HEK293 (cell line): ENCODE results near the gene APCDD1L.
A peak's percentile ranks its signal among the peaks of the same experiment; 100 is the strongest.

Source experiments
- CTCF ChIA-PET: fragments of 350-600 bp; formaldehyde crosslinking; extraction: SDS; loops from one replicate; lab custom pipeline; 2021; ENCODE audit warnings: antibody characterized with exemption; lab: Yijun Ruan, JAX
- POLR2A ChIA-PET: fragments of 300-600 bp; formaldehyde crosslinking; extraction: SDS; loops from one replicate; lab custom pipeline; 2020; ENCODE audit warnings: antibody characterized with exemption, inconsistent platforms; lab: Yijun Ruan, JAX
- H3K27ac ChIP-seq: fragments of 200-500 bp; sonication (Bioruptor generic); 2 replicates; pipeline ENCODE4 v1.5.1; 2014; ENCODE audit warnings: low read depth, low read length, control low read depth, inconsistent platforms; ENCODE audit errors: extremely low read depth
- H3K36me3 ChIP-seq, 2 experiments: fragments of 200-500 bp in 1 of 2; sonication (Bioruptor generic) in 1 of 2; 1 replicate in 1 of 2; 2 replicates in 1 of 2; pipeline ENCODE4 v1.5.1; 2014 to 2017; ENCODE audit warnings: inconsistent platforms in 2 of 2, low read length in 2 of 2; ENCODE audit not compliant: control insufficient read depth in 2 of 2, insufficient read depth in 1 of 2
- H3K4me1 ChIP-seq: fragments of 200-500 bp; sonication (Bioruptor generic); 2 replicates; pipeline ENCODE4 v1.5.1; 2014; ENCODE audit warnings: mild to moderate bottlenecking, low read length, inconsistent platforms; ENCODE audit not compliant: control insufficient read depth, insufficient read depth
- H3K4me3 ChIP-seq: 2 replicates; pipeline ENCODE4 v1.5.1; 2011; ENCODE audit warnings: low read depth, mild to moderate bottlenecking, control low read depth, low read length, moderate library complexity
- H3K9me3 ChIP-seq: fragments of 200-500 bp; sonication (Bioruptor generic); 2 replicates; pipeline ENCODE4 v1.5.1; 2014; ENCODE audit warnings: low read depth, low read length, inconsistent platforms; ENCODE audit not compliant: control insufficient read depth, insufficient read depth
- ATF2 ChIP-seq: fragments of 450-650 bp; formaldehyde crosslinking; IDR thresholded peaks from 2 replicates; pipeline ENCODE4 v1.5.1; 2016; ENCODE audit warnings: missing biosample characterization, missing genetic modification characterization, low read depth
- KLF9 ChIP-seq: fragments of 450-650 bp; formaldehyde crosslinking; IDR thresholded peaks from 2 replicates; pipeline ENCODE4 v1.5.1; 2016; ENCODE audit warnings: missing biosample characterization, missing genetic modification characterization, low read depth
- SETDB1 ChIP-seq: IDR thresholded peaks from one replicate; pipeline ENCODE4 v1.6.1; 2017; ENCODE audit warnings: mild to moderate bottlenecking, low read length, moderate library complexity, mixed read lengths; ENCODE audit not compliant: insufficient read length
- TRIM28 ChIP-seq: IDR thresholded peaks from 2 replicates; pipeline ENCODE4 v1.6.1; 2011; ENCODE audit warnings: low read length, control low read depth, borderline replicate concordance
- ZBTB49 ChIP-seq: fragments of 450-650 bp; formaldehyde crosslinking; IDR thresholded peaks from 2 replicates; pipeline ENCODE4 v1.5.1; 2016; ENCODE audit warnings: missing biosample characterization, missing genetic modification characterization, low read depth
- ZEB2 ChIP-seq: fragments of 450-650 bp; formaldehyde crosslinking; IDR thresholded peaks from 2 replicates; pipeline ENCODE4 v1.5.1; 2016; ENCODE audit warnings: missing biosample characterization, missing genetic modification characterization
- ZIC2 ChIP-seq: fragments of 450-650 bp; formaldehyde crosslinking; IDR thresholded peaks from 2 replicates; pipeline ENCODE4 v1.5.1; 2016; ENCODE audit warnings: missing biosample characterization, missing genetic modification characterization
- ZNF112 ChIP-seq: fragments of 450-650 bp; formaldehyde crosslinking; IDR thresholded peaks from 2 replicates; pipeline ENCODE4 v1.5.0; 2017; ENCODE audit warnings: missing biosample characterization, missing genetic modification characterization
- ZNF133 ChIP-seq: fragments of 450-650 bp; formaldehyde crosslinking; IDR thresholded peaks from 2 replicates; pipeline ENCODE4 v1.5.1; 2016; ENCODE audit warnings: missing biosample characterization, missing genetic modification characterization
- ZNF211 ChIP-seq: fragments of 450-650 bp; formaldehyde crosslinking; IDR thresholded peaks from 2 replicates; pipeline ENCODE4 v1.5.1; 2016; ENCODE audit warnings: low read depth, missing biosample characterization, missing genetic modification characterization
- ZNF558 ChIP-seq: fragments of 450-650 bp; formaldehyde crosslinking; IDR thresholded peaks from 2 replicates; pipeline ENCODE4 v1.5.1; 2016; ENCODE audit warnings: missing biosample characterization, missing genetic modification characterization
- ZNF585B ChIP-seq: fragments of 450-650 bp; formaldehyde crosslinking; IDR thresholded peaks from 2 replicates; pipeline ENCODE4 v1.5.1; 2016; ENCODE audit warnings: missing biosample characterization, missing genetic modification characterization
- ZNF621 ChIP-seq: fragments of 450-650 bp; formaldehyde crosslinking; IDR thresholded peaks from 2 replicates; pipeline ENCODE4 v1.5.1; 2017; ENCODE audit warnings: missing biosample characterization, missing genetic modification characterization

Gene APCDD1L

GRCh38 chr20:58531063-58531462 is 15.9 kb upstream of the APCDD1L start:
- H3K27ac ChIP-seq, result no peak overlapping the region
- ChIA-PET POLR2A (interaction anchor here (0.7 kb wide), 1 partner anchor 121 kb away, joined by 3 read pairs; no protein-coding TSS in a partner anchor), CTCF (interaction anchor here (0.5 to 0.6 kb wide), 3 partner anchors 71 to 925 kb away, joined by 3 to 5 read pairs (median 3); no protein-coding TSS in a partner anchor)
- TF ChIP-seq ZNF558 (peak; percentile 98), ZNF211 (tag by site-specific recombination) (no peak)
- H3K4me1 ChIP-seq, result no peaks in the 10 kb centered on the region
- H3K36me3 ChIP-seq, result no peaks in the 10 kb centered on the region
- H3K4me3 ChIP-seq, result no peak overlapping the region
- no peaks in the 10 kb centered on the region for H3K9me3 ChIP-seq

- ChIA-PET CTCF (no interaction called here), POLR2A (no interaction called here)
- Histone ChIP-seq H3K36me3 (no peaks in the 10 kb centered on the region), H3K27ac (no peak overlapping the region), H3K4me3 (no peak overlapping the region), H3K9me3 (no peaks in the 10 kb centered on the region), H3K4me1 (no peaks in the 10 kb centered on the region)
- no peak for TF ChIP-seq KLF9 (tag by site-specific recombination)
- no peak for TF ChIP-seq ZBTB49 (tag by site-specific recombination)
- no peak for TF ChIP-seq ZEB2 (tag by site-specific recombination)
- TF ChIP-seq ZIC2, result no peak
- TF ChIP-seq ATF2, result no peak
- no peak for TF ChIP-seq ZNF621 (tag by site-specific recombination)
Observed at GRCh38 chr20:58528412-58528811, 13.2 kb upstream of the APCDD1L start.

- Histone ChIP-seq H3K4me1 (no peaks in the 10 kb centered on the region), H3K9me3 (no peaks in the 10 kb centered on the region), H3K4me3 (no peak overlapping the region), H3K36me3 (no peaks in the 10 kb centered on the region), H3K27ac (no peak overlapping the region)
- TF ChIP-seq SETDB1 (peak; percentile 88), ZBTB49 (tag by site-specific recombination) (no peak), TRIM28 (peak; percentile 72; the same call in 1 of the 2 replicates)
- ChIA-PET POLR2A (no interaction called here), CTCF (interaction anchor here (0.6 kb wide), 1 partner anchor 689 kb away, joined by 3 read pairs; no protein-coding TSS in a partner anchor)
Observed at GRCh38 chr20:58526411-58526810, 11.2 kb upstream of the APCDD1L start.

GRCh38 chr20:58524814-58525213 is 9.6 kb upstream of the APCDD1L start:
- ChIA-PET POLR2A (interaction anchor here (0.6 kb wide), 1 partner anchor 127 kb away, joined by 3 read pairs; the partner anchor contains the start of gene STX16), CTCF (interaction anchor here (0.7 kb wide), 1 partner anchor 8 kb away, joined by 5 read pairs; no protein-coding TSS in a partner anchor)

More at GRCh38 chr20:58524814-58525213, 9.6 kb upstream of the APCDD1L start:
- Histone ChIP-seq H3K27ac (no peak overlapping the region), H3K4me3 (no peak overlapping the region), H3K4me1 (no peaks in the 10 kb centered on the region), H3K9me3 (no peaks in the 10 kb centered on the region), H3K36me3 (no peaks in the 10 kb centered on the region)
- no peak for TF ChIP-seq ZNF585B (tag by site-specific recombination)
- TF ChIP-seq ZNF133 (tag by site-specific recombination), result peak; percentile 72
- TF ChIP-seq ZNF112 (tag by site-specific recombination), result no peak
